K562 (cell line): Measurements from ENCODE around the gene MLKL. TPM values are rescaled to one million over a fixed set of nuclear protein-coding genes. Genes with fewer than 3 reads are reported as not detected.
A peak's percentile ranks its signal among the peaks of the same experiment; 100 is the strongest.

Experiments used
- ATAC-seq: fragments of 200-7000 bp; cut with Tn5 transposase; 3 replicates; pipeline ENCODE4 v1.9.1; 2020; ENCODE audit warnings: moderate library complexity
- BruUV-seq: library from RNA; stranded (reverse); fragments of 400-500 nt; replicated peaks from 2 replicates; lab custom pipeline; 2021; lab: Mats Ljungman, UMichigan
- CTCF ChIA-PET: fragments of 300-600 bp; formaldehyde crosslinking; extraction: SDS; loops from one replicate; lab custom pipeline; 2021; ENCODE audit warnings: low intra/inter-chr PET ratio; lab: Yijun Ruan, JAX
- POLR2A ChIA-PET: fragments of 300-600, 350-650 bp; sonication (Branson Sonifier 250); formaldehyde crosslinking; extraction: SDS; loops from one replicate; lab custom pipeline; 2021; ENCODE audit warnings: antibody characterized with exemption, inconsistent platforms; lab: Yijun Ruan, JAX
- DNase-seq, 4 experiments: peaks; one replicate each; pipeline versions ENCODE4 v3.0.0 to v3.0.0-alpha.2; 2011 to 2018; ENCODE audit warnings: low spot score in 3 of 4, mixed read lengths in 3 of 4; ENCODE audit errors: extremely low read depth in 1 of 4
- FAIRE-seq: peaks from 2 replicates; lab custom pipeline; 2011; peaks lifted over from hg19 to GRCh38; lab: Jason Lieb, UNC
- H2AFZ ChIP-seq: 2 replicates; pipeline ENCODE4 v1.6.0; 2011; ENCODE audit warnings: low read depth, low read length, control low read depth, inconsistent platforms
- H3K27ac ChIP-seq: fragments of 200-600 bp; 3 replicates; pipeline ENCODE4 v1.8.0; 2011; ENCODE audit warnings: low read depth, mild to moderate bottlenecking, control low read depth, inconsistent platforms, low read length, moderate library complexity, mixed read lengths; ENCODE audit errors: extremely low read depth
- H3K27me3 ChIP-seq, 2 experiments: fragments of 300-600 bp in 1 of 2; 2 replicates in 1 of 2; 3 replicates in 1 of 2; pipeline versions ENCODE4 v1.6.0 to v1.8.0; 2011; ENCODE audit warnings: inconsistent platforms in 2 of 2, low read length in 2 of 2, mild to moderate bottlenecking in 1 of 2, mixed read lengths in 1 of 2, moderate library complexity in 1 of 2; ENCODE audit not compliant: control insufficient read depth in 2 of 2, insufficient read depth in 2 of 2
- H3K36me3 ChIP-seq: fragments of 300-600 bp; 3 replicates; pipeline ENCODE4 v1.8.0; 2011; ENCODE audit warnings: mild to moderate bottlenecking, low read length, inconsistent platforms; ENCODE audit not compliant: control insufficient read depth, insufficient read depth
- H3K4me1 ChIP-seq, 2 experiments: fragments of 200-600 bp in 1 of 2; replicated peaks in 1 of 2; 2 replicates in 1 of 2; 3 replicates in 1 of 2; pipeline versions ENCODE4 v1.5.1 to v1.8.0; 2011; ENCODE audit warnings: inconsistent platforms in 2 of 2, low read length in 2 of 2, mild to moderate bottlenecking in 1 of 2, mixed read lengths in 1 of 2, moderate library complexity in 1 of 2; ENCODE audit not compliant: control insufficient read depth in 2 of 2, insufficient read depth in 2 of 2
- H3K4me2 ChIP-seq: 2 replicates; pipeline ENCODE4 v1.6.1; 2011; ENCODE audit warnings: low read length, control low read depth, inconsistent platforms, mixed read lengths; ENCODE audit not compliant: insufficient read depth
- H3K4me3 ChIP-seq: fragments of 200-600 bp; sonication (generic), shearing (Covaris generic); 2 replicates; pipeline ENCODE4 v1.5.1; 2016; ENCODE audit warnings: control low read depth, inconsistent platforms
- H3K79me2 ChIP-seq: fragments of 200-600 bp; 3 replicates; pipeline ENCODE4 v1.8.0; 2011; ENCODE audit warnings: low read length, inconsistent platforms; ENCODE audit not compliant: control insufficient read depth, insufficient read depth
- H3K9ac ChIP-seq, 2 experiments: 2 replicates each; pipeline versions ENCODE4 v1.6.0 to v1.6.1; 2011; ENCODE audit warnings: low read depth in 2 of 2, low read length in 2 of 2, control low read depth in 1 of 2, inconsistent platforms in 1 of 2, mild to moderate bottlenecking in 1 of 2, mixed read lengths in 1 of 2; ENCODE audit not compliant: insufficient read depth in 1 of 2
- H3K9me1 ChIP-seq: one replicate; pipeline ENCODE4 v1.6.0; 2011; ENCODE audit warnings: inconsistent platforms, mild to moderate bottlenecking, low read length, moderate library complexity; ENCODE audit not compliant: control insufficient read depth, insufficient read depth
- H3K9me3 ChIP-seq: replicated peaks from 2 replicates; pipeline ENCODE4 v1.5.1; 2011; ENCODE audit warnings: low read depth, low read length, inconsistent platforms; ENCODE audit not compliant: control insufficient read depth, insufficient read depth
- H4K20me1 ChIP-seq: replicated peaks from 2 replicates; pipeline ENCODE4 v1.6.1; 2011; ENCODE audit warnings: low read length, inconsistent platforms, mixed read lengths; ENCODE audit not compliant: control insufficient read depth, insufficient read depth
- AFF4 ChIP-seq: sonication (generic); formaldehyde crosslinking; IDR thresholded peaks from 2 replicates; pipeline ENCODE4 v1.8.0; 2023; ENCODE audit warnings: mild to moderate bottlenecking, missing genetic modification reagents
- CGGBP1 ChIP-seq: fragments of 250-450 bp; sonication (Bioruptor Pico); IDR thresholded peaks from 2 replicates; pipeline ENCODE4 v1.9.0; 2021; ENCODE audit warnings: mild to moderate bottlenecking
- MBD1 ChIP-seq: fragments of 250-450 bp; sonication (Bioruptor Pico); IDR thresholded peaks from 2 replicates; pipeline ENCODE4 v1.8.0; 2022; ENCODE audit warnings: inconsistent platforms
- NFIC ChIP-seq: fragments of 450-650 bp; IDR thresholded peaks from 2 replicates; pipeline ENCODE4 v1.6.1; 2017; ENCODE audit warnings: mild to moderate bottlenecking, inconsistent platforms
- NR4A1 ChIP-seq, 2 experiments: fragments of 250-450 bp in 1 of 2; fragments of 450-650 bp in 1 of 2; sonication (Bioruptor Pico) in 1 of 2; IDR thresholded peaks; 2 replicates each; pipeline versions ENCODE4 v1.4.0 to v1.6.1; 2016 to 2020; ENCODE audit warnings: mild to moderate bottlenecking in 2 of 2, missing compliant biosample characterization in 1 of 2, missing genetic modification characterization in 1 of 2, moderate library complexity in 1 of 2
- RBM22 ChIP-seq: fragments of 200-400 bp; formaldehyde crosslinking; IDR thresholded peaks from 2 replicates; pipeline ENCODE4 v1.6.1; 2018; ENCODE audit warnings: low read length, low read depth; ENCODE audit not compliant: poor library complexity, severe bottlenecking
- SRSF1 ChIP-seq: fragments of 200-400 bp; formaldehyde crosslinking; IDR thresholded peaks from 2 replicates; pipeline ENCODE4 v1.6.1; 2017; ENCODE audit warnings: mild to moderate bottlenecking, low read depth, low read length, moderate library complexity
- SRSF7 ChIP-seq: fragments of 200-400 bp; formaldehyde crosslinking; optimal IDR thresholded peaks from 2 replicates; pipeline ENCODE3; 2017; ENCODE audit warnings: mild to moderate bottlenecking, low read depth, low read length
- TAF1 ChIP-seq: IDR thresholded peaks from 2 replicates; pipeline ENCODE4 v1.6.1; 2011; ENCODE audit warnings: mild to moderate bottlenecking, low read length, moderate library complexity; ENCODE audit not compliant: insufficient read depth, control insufficient read depth, severe bottlenecking; ENCODE audit errors: extremely low read depth
- TARDBP ChIP-seq: fragments of 450-650 bp; IDR thresholded peaks from 2 replicates; pipeline ENCODE4 v1.6.1; 2016
- TEAD1 ChIP-seq, 2 experiments: fragments of 450-650 bp in 1 of 2; sonication (generic) in 1 of 2; formaldehyde crosslinking; IDR thresholded peaks; 2 replicates each; pipeline versions ENCODE4 v1.4.0 to v1.8.0; 2020 to 2022; ENCODE audit warnings: mild to moderate bottlenecking in 2 of 2, missing genetic modification reagents in 1 of 2
- ZBTB33 ChIP-seq: sonication (generic); formaldehyde crosslinking; IDR thresholded peaks from 2 replicates; pipeline ENCODE4 v1.8.1; 2023; ENCODE audit warnings: mild to moderate bottlenecking, missing genetic modification reagents
- ZNF436 ChIP-seq: fragments of 250-450, 450-650 bp; sonication (Bioruptor Pico); formaldehyde crosslinking; IDR thresholded peaks from 2 replicates; pipeline ENCODE4 v1.7.0; 2020; ENCODE audit warnings: mild to moderate bottlenecking
- ZNF583 ChIP-seq: fragments of 250-450 bp; sonication (Bioruptor Pico); IDR thresholded peaks from 2 replicates; pipeline ENCODE4 v1.4.0; 2020
- ZNF766 ChIP-seq: fragments of 200-800 bp; sonication (Bioruptor generic); conservative IDR thresholded peaks from 2 replicates; pipeline ENCODE4 v1.6.1; 2016; ENCODE audit warnings: missing genetic modification characterization, missing compliant biosample characterization
- ZSCAN29 ChIP-seq: fragments of 450-650 bp; IDR thresholded peaks from 2 replicates; pipeline ENCODE4 v1.6.1; 2017
- WGBS: fragments of 100-300 bp; shearing (Covaris generic); methylation state at CpG from one replicate; pipeline ENCODE4 v1.1.6; 2016; ENCODE audit warnings: low coverage, mixed read lengths; ENCODE audit not compliant: insufficient coverage; ENCODE audit errors: missing lambda C conversion rate; 5-methylcytosine and 5-hydroxymethylcytosine counted together
- in situ Hi-C: fragments of 300-500 bp; cut with MboI; formaldehyde crosslinking; loops from 4 replicates; pipeline ENCODE4 v1.15.0; 2018; ENCODE audit warnings: inconsistent platforms, mixed read lengths
- intact Hi-C: fragments of 100-400 bp; cut with micrococcal nuclease; formaldehyde crosslinking; loops from 2 replicates; pipeline ENCODE4 v1.14.2; 2022
- polyA plus RNA-seq, 8 experiments: library from polyadenylated mRNA; depleted of rRNA in 4 of 8; stranded (reverse) in 5 of 8; unstranded in 3 of 8; fragments of >200 nt; fragmentation: Nextera tagmentation in 2 of 8; fragmentation: Illumina TruSeq in 1 of 8; extraction: Ambion mirVana in 2 of 8; extraction: Trizol in 1 of 8; gene quantifications; 2 replicates each; pipeline versions ENCODE4 v1.2.1 to v1.2.3, GENCODE V29; 2011 to 2014; ENCODE audit warnings: inconsistent platforms in 1 of 8, missing spikeins in 1 of 8
- total RNA-seq, 7 experiments: library from RNA; depleted of rRNA in 6 of 7; stranded (reverse); fragments of >200 nt in 6 of 7; fragmentation: Illumina TruSeq in 2 of 7; extraction: Trizol in 2 of 7; gene quantifications; 2 replicates each; pipeline versions ENCODE4 v1.2.1 to v1.2.3, GENCODE V29; 2011 to 2021; ENCODE audit warnings: low replicate concordance in 1 of 7

MLKL gene
- total and polyA plus RNA-seq, 9 of the 15 experiments (the other 6 are each of a cell fraction or from before 2014, with no cell fraction given), result 1.6 to 6.1 (median 4.8) TPM

- Histone ChIP-seq H3K27me3 (peaks cover 0 to 5% of the 10 kb centered on the region in 2 experiments; a peak in 2 of 5 replicates), H3K4me1 (peaks cover 0 to 6% of the 10 kb centered on the region in 2 experiments; a peak in 1 of 5 replicates), H3K27ac (no peak overlapping the region), H3K36me3 (no peaks in the 10 kb centered on the region), H3K9me3 (no peaks in the 10 kb centered on the region), H4K20me1 (no peaks in the 10 kb centered on the region), H3K4me2 (no peak overlapping the region), H3K4me3 (no peak overlapping the region), H2AFZ (no peak overlapping the region), H3K9me1 (no peaks in the 10 kb centered on the region), H3K9ac (peak overlapping the region in 1 of 2 experiments; percentile 74; a peak in 1 of 4 replicates), H3K79me2 (no peaks in the 10 kb centered on the region)
- ChIA-PET CTCF (no interaction called here), POLR2A (no interaction called here)
- WGBS, result 43% methylated on average over 11 of the region's 11 CpGs
- no TSS peak for BruUV-seq
- ATAC-seq (no peak; the same call in 2 of the 3 replicates), FAIRE-seq (no peak), DNase-seq (no peak)
- in situ Hi-C loops (no loop called here), intact Hi-C loops (no loop called here)
- TF ChIP-seq TAF1 (no peak), ZNF436 (CRISPR knock-in tag) (no peak), SRSF7 (no peak), TEAD1 (CRISPR knock-in tag; IDR thresholded peaks at IDR 0.05) (no peak), ZBTB33 (CRISPR knock-in tag) (no peak), NFIC (no peak), NR4A1 (CRISPR knock-in tag; IDR thresholded peaks at IDR 0.05) (no peak), NR4A1 (tag; IDR thresholded peaks at IDR 0.05) (no peak), ZNF766 (CRISPR knock-in tag) (no peak), TARDBP (no peak), SRSF1 (no peak), RBM22 (no peak), AFF4 (CRISPR knock-in tag) (no peak), CGGBP1 (no peak), MBD1 (CRISPR knock-in tag) (no peak), ZNF583 (CRISPR knock-in tag) (no peak), ZSCAN29 (no peak)
Observed at GRCh38 chr16:74682556-74682955, 18.1 kb downstream of the MLKL start.
